Muscle layer of colon (tissue), 2 donors: ENCODE results near the gene NOTO.
A peak's percentile ranks its signal among the peaks of the same experiment; 100 is the strongest.

Experiments used
- H3K27ac ChIP-seq: one replicate; pipeline ENCODE4 v1.7.0; 2013; ENCODE audit warnings: low read depth, mild to moderate bottlenecking, low read length, moderate library complexity
- H3K27me3 ChIP-seq, 2 donors: one replicate each; pipeline ENCODE4 v1.7.0; 2013; ENCODE audit warnings: low read length in 2 of 2, mild to moderate bottlenecking in 2 of 2; ENCODE audit not compliant: insufficient read depth in 2 of 2, control insufficient read depth in 1 of 2
- H3K36me3 ChIP-seq: one replicate; pipeline ENCODE4 v1.7.0; 2013; ENCODE audit warnings: mild to moderate bottlenecking, low read length; ENCODE audit not compliant: insufficient read depth
- H3K4me1 ChIP-seq: one replicate; pipeline ENCODE4 v1.7.0; 2013; ENCODE audit warnings: mild to moderate bottlenecking, low read length; ENCODE audit not compliant: insufficient read depth
- H3K4me3 ChIP-seq, 2 donors: one replicate each; pipeline ENCODE4 v1.7.0; 2013; ENCODE audit warnings: low read length in 2 of 2, low read depth in 1 of 2, mild to moderate bottlenecking in 1 of 2, moderate library complexity in 1 of 2
- H3K9ac ChIP-seq: one replicate; pipeline ENCODE4 v1.7.0; 2013; ENCODE audit warnings: low read length
- H3K9me3 ChIP-seq: one replicate; pipeline ENCODE4 v1.7.0; 2013; ENCODE audit warnings: mild to moderate bottlenecking, low read length
- donor health status: abdominal sarcoma.
- donor health status: Adenocarcinoma of cecum.

Gene NOTO

DNA sequence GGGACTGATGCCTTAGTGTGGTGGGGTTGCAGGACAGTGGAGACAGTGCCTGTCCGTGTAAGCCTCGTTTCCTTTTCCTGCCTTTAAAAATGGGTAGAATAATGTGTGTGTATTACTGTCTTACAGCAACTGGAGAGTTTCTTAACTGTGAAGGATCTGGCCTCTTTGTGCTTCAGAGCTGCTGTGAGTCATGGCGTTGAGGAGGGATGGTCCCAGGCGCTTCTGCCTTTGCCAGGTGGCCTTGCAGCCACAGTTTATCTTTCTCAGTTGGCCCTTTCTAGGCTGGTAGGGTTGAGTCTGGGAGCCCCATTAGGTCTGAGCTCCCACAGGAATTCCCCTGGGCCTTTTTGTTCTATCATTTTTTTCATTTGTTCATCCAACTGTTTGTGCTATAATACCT is 21.4 kb downstream of the NOTO start:
- no peak overlapping the region for H3K9ac ChIP-seq
- no peaks in the 10 kb centered on the region for H3K27me3 ChIP-seq
- H3K4me3 ChIP-seq = no peak overlapping the region
- H3K4me1 ChIP-seq = no peaks in the 10 kb centered on the region
- no peaks in the 10 kb centered on the region for H3K9me3 ChIP-seq
- peaks cover 59% of the 10 kb centered on the region for H3K36me3 ChIP-seq
- H3K27ac ChIP-seq = no peak overlapping the region

DNA sequence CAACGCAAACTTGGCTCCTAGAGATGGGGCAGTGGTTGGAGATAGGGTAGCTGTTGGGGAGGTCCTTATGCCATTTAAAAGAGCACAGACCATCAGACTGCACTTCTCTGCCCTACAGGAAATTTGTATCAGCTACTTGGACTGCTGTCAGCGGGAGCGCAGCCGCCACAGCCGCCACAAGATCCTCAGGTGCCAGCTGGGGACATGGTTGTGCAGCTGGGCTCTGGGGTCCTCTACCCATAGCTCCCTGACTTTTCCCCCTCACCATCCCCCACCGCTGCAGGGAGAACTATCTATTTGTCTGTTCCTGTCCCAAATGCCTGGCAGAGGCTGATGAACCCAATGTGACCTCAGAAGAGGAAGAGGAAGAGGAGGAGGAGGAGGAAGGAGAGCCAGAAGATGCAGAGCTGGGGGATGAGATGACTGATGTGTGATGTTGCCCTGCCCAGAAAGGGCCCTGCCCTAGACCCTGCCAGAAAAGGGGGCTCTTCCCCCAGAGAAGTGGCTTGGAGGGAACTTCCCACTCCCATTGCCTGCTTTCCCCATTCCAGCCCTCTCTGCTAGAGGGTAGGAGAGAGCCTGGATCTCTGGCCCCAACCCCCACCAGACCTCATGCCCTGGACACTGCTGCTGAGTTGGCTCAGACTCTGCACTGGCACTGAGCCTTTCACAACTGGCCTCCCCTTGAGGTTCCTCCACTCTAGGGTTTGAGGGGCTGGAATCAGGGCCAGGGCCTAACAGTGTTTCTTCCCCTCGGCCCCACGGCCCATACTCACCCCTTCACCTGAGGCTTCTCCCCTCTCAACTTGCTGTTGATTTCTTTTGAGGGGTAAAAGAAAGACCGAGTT is 23.4 kb downstream of the NOTO start:
- H3K9me3 ChIP-seq = no peaks in the 10 kb centered on the region
- no peak overlapping the region for H3K9ac ChIP-seq
- no peaks in the 10 kb centered on the region for H3K27me3 ChIP-seq
- no peaks in the 10 kb centered on the region for H3K4me1 ChIP-seq
- H3K27ac ChIP-seq = no peak overlapping the region
- peaks cover 65% of the 10 kb centered on the region for H3K36me3 ChIP-seq
- H3K4me3 ChIP-seq = no peak overlapping the region

- Histone ChIP-seq H3K4me3 (no peak overlapping the region), H3K27ac (no peak overlapping the region), H3K36me3 (peaks cover 51% of the 10 kb centered on the region), H3K4me1 (no peaks in the 10 kb centered on the region), H3K9ac (no peak overlapping the region), H3K9me3 (no peaks in the 10 kb centered on the region), H3K27me3 (no peaks in the 10 kb centered on the region)
Observed at GRCh38 chr2:73227086-73227485, 24.7 kb downstream of the NOTO start.

DNA sequence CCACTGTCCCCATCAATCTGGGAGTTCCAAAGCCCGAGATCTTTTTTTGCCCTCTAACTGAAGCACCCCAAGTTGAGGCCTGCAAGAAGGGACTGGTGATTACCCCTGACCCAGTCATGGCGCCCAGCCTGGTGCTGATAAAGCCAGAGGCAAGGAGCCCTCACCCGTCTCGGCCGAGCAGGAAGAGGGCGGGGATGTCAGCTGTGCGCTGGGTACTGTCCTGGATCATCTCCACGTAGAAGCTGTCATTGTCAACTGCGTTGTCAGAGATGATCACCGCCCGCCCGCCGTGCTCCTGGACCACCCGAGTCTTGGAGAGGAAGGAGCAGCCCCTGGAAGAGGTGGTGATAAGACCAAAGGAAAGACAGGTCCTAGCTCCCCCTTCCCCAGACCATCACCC is 26.3 kb downstream of the NOTO start:
- Histone ChIP-seq H3K36me3 (peaks cover 37% of the 10 kb centered on the region), H3K27me3 (no peaks in the 10 kb centered on the region), H3K9me3 (no peaks in the 10 kb centered on the region), H3K27ac (no peak overlapping the region), H3K4me3 (no peak overlapping the region), H3K4me1 (peaks cover 5% of the 10 kb centered on the region), H3K9ac (no peak overlapping the region)

DNA sequence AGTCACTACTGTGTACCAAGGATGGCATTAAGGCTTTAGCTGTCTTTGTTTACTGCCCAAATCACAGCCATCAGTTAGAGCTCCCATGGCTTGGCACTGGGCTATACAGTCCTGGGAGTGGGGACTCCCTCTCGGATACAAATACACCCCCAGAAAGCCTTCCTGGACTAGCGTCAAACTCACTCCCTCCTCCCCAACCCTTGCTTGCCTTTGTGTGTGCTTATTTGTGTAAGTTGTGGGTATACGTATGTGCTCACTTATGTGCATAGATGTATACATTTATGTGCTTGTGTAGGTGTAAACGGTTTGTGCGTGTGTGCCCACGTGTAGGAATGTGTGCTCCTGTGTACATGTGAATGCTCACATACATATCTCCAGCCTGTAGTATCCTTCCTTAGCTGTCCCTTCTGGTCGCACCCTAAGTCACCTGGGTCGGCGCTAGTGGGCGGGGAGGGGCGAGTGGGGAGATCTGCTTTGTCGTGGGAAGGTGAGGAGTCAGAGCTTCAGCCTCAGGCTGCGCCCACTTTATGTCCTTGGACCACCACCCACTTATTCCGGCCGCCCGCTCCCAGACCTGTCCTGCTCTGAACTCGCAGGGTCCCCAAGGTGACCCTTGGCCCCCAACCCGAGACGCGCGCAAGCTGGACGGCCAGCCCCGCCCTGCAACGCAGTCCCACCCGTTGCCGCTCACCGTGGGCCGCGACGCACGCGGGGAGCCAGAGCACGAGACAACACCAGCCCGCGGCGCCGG is 30.2 kb downstream of the NOTO start:
- Histone ChIP-seq H3K9me3 (no peaks in the 10 kb centered on the region), H3K27me3 (no peaks in the 10 kb centered on the region), H3K36me3 (peaks cover 25% of the 10 kb centered on the region), H3K4me1 (peaks cover 33% of the 10 kb centered on the region), H3K27ac (peak overlapping the region; percentile 71), H3K4me3 (peak overlapping the region; percentile 63 to 78), H3K9ac (peak overlapping the region; percentile 65)

- H3K27ac ChIP-seq = peak within 1 kb of the TSS; percentile 94
- peaks cover 36% of the 10 kb centered on the region for H3K4me1 ChIP-seq
- peak within 1 kb of the TSS; percentile 65 for H3K9ac ChIP-seq
- peak within 1 kb of the TSS; percentile 63 to 78 for H3K4me3 ChIP-seq
- H3K27me3 ChIP-seq = no peaks in the 10 kb centered on the region
- no peaks in the 10 kb centered on the region for H3K9me3 ChIP-seq
- peaks cover 18% of the 10 kb centered on the region for H3K36me3 ChIP-seq
Observed at GRCh38 chr2:73233154-73233931, 31.0 kb downstream of the NOTO start, which contains the start of gene PRADC1. Gene PRADC1, minus strand, starts transcription at chr2:73233239. Its CDS starts 79 bp downstream, at chr2:73233160.

DNA sequence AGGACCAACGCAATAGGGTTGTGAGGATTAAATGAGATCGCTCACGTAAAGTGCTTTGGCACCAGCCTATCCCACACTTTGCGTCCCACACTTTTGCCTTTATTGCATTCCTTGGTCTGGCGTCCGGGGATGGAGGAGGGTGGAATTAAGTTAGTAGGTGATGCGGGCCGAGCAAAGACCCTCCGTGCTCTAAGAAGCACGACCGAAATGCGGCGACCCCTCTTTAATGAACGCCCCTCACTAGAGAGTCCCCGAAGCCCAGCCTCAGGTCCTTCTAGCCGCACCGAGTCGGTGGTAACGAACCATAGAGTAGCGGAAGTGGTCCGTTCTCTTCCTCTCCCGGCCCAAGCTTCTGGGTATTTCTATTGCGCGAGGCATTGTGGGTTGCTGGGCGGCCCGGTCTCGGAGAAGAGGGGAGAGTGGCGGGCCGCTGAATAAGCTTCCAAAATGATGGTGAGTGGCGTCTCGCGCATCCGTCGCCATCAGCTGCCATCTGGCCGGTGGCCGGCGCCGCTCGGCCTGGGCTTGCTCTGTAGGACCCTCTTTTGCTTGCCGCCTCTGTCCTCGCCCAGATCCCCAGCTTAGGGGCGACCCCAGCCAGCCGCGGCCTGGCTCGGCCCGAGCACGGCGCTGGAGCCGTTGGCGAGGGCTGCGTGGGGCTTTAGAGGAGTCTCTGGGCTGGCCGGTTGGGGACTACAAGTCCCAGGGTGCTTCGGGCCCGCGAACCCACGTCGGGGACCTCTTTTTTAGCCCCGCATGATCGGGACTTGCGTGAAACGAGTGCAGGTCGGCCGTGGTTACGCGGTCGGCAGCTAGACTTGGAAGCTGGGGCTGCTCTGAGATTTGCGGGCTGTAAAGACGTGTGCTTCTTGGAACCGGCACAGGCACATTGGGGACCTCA is 31.8 kb downstream of the NOTO start, which contains the start of gene CCT7:
TSS of gene CCT7 (plus strand) at position 377 of the 901 bp plus-strand sequence. CDS start at position 448, 71 bp downstream.
- peak within 1 kb of the TSS; percentile 94 for H3K27ac ChIP-seq
- peak within 1 kb of the TSS; percentile 60 for H3K9ac ChIP-seq
- no peaks in the 10 kb centered on the region for H3K9me3 ChIP-seq
- peak within 1 kb of the TSS; percentile 51 to 78 for H3K4me3 ChIP-seq
- no peaks in the 10 kb centered on the region for H3K27me3 ChIP-seq
- H3K36me3 ChIP-seq = peaks cover 15% of the 10 kb centered on the region
- peaks cover 39% of the 10 kb centered on the region for H3K4me1 ChIP-seq

GRCh38 chr2:73235315-73236028 is 33.1 kb downstream of the NOTO start:
- Histone ChIP-seq H3K27me3 (no peaks in the 10 kb centered on the region), H3K4me1 (peaks cover 39% of the 10 kb centered on the region), H3K9ac (peak overlapping the region; percentile 60), H3K36me3 (peaks cover 15% of the 10 kb centered on the region), H3K4me3 (peak overlapping the region; percentile 51 to 78), H3K27ac (peak overlapping the region; percentile 94), H3K9me3 (no peaks in the 10 kb centered on the region)

DNA sequence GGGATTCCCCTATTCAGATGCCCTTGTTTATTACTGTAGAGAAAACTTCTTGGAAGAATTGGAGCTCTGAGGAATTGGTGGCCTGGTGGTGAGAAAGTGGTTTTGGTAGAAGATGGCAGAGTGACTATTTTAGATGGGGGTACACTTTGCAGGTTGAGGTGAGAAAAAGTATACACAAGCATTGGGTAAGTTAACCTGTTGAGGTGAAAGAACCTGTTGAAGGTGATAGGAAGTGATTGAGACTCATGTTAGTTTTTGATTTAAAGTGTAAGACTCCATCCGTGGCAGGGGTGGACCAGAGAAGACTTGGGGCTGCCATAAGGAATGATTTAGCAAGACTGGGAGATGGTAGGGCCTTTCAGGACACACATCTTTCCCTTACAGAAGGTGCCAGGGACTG is 34.8 kb downstream of the NOTO start:
- H3K4me1 ChIP-seq = peaks cover 39% of the 10 kb centered on the region
- H3K27me3 ChIP-seq = no peaks in the 10 kb centered on the region
- H3K9ac ChIP-seq = no peak overlapping the region
- H3K27ac ChIP-seq = no peak overlapping the region
- peaks cover 15% of the 10 kb centered on the region for H3K36me3 ChIP-seq
- H3K9me3 ChIP-seq = no peaks in the 10 kb centered on the region
- no peak overlapping the region for H3K4me3 ChIP-seq

GRCh38 chr2:73238149-73238548 is 35.8 kb downstream of the NOTO start:
- Histone ChIP-seq H3K36me3 (peaks cover 24% of the 10 kb centered on the region), H3K4me3 (no peak overlapping the region), H3K9ac (no peak overlapping the region), H3K9me3 (no peaks in the 10 kb centered on the region), H3K4me1 (peaks cover 34% of the 10 kb centered on the region), H3K27ac (no peak overlapping the region), H3K27me3 (no peaks in the 10 kb centered on the region)
